ENCODE results near the gene KIAA2012. TPM values are rescaled to one million over a fixed set of nuclear protein-coding genes. Genes with fewer than 3 reads are reported as not detected.

KIAA2012 gene
- total and polyA plus RNA-seq, 2 of the 8 experiments (the other 6 are each of a cell fraction or from before 2014, with no cell fraction given), result not detected

- TF ChIP-seq RFX5 (IDR thresholded peaks at IDR 0.05; ENCODE audit: borderline replicate concordance, low read depth, low read length) (no peak), TAF7 (optimal IDR thresholded peaks at IDR 0.05; ENCODE audit: borderline replicate concordance, low read depth, low read length) (no peak)
Observed at GRCh38 chr2:202052235-202052634, 20.8 kb upstream of the KIAA2012 start (continued).

Measured in H1 (cell line).